SH-SY5Y (cell line): ENCODE results near the gene NEDD4L.

Source experiments
- GATA2 ChIP-seq: IDR thresholded peaks from 2 replicates; pipeline ENCODE4 v1.6.1; 2011; ENCODE audit warnings: mild to moderate bottlenecking, low read depth, low read length
- GATA3 ChIP-seq: IDR thresholded peaks from 2 replicates; pipeline ENCODE4 v1.6.1; 2011; ENCODE audit warnings: low read depth, mild to moderate bottlenecking, low read length, moderate library complexity

DNA sequence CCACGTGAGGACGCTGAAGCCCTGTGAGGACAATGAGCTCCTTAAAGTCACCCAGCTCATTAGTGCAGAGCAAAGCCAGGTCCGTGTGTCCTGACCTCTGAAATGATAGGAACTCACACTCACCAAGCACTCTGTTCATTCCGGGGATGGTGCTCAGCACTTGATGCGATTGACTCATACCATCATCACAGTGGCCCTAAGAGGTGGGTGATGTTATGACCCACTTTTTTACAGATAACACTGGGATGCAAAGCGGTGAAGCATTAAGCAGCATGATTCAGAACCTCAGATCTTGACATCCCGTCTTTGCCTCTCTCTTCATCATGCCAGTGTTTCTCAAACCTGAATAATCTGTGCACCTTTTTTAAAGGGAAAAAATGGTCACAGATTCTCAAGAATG is 350.0 kb downstream of the NEDD4L start:
- TF ChIP-seq GATA3 (no peak), GATA2 (no peak)
